CD4-positive, alpha-beta T cell treated with Interleukin-12 subunit alpha and Interleukin-12 subunit beta, for 1 hour (primary cell): Measurements from ENCODE around the gene ZNF787.
"Not testable (repeated sequence)": the region's sequence is repeated elsewhere in the genome, so short reads cannot be mapped to it uniquely, and the experiment has no call there.

Source experiments
- DNase-seq: peaks from one replicate; pipeline ENCODE4 v3.0.0-alpha.2; 2020

The ZNF787 gene

GRCh38 chr19:56121180-56122167 is at the start of gene ZNF787:
Gene ZNF787, minus strand, starts transcription at chr19:56121295. Its CDS starts 18,078 bp downstream, at chr19:56103217.
- DNase-seq, result peak; percentile 98

GRCh38 chr19:56170261-56170660 is 49.2 kb upstream of the ZNF787 start:
- DNase-seq, result no peak

GRCh38 chr19:56167064-56167578 is 46.0 kb upstream of the ZNF787 start:
- no peak for DNase-seq

GRCh38 chr19:56163097-56163496 is 42.0 kb upstream of the ZNF787 start:
- no peak for DNase-seq

- DNase-seq, result no peak
These were observed 41.2 kb upstream of the ZNF787 start for GRCh38 chr19:56162258-56162657.

GRCh38 chr19:56161534-56161933 is 40.4 kb upstream of the ZNF787 start:
- DNase-seq, result no peak

GRCh38 chr19:56159622-56160271 is 38.7 kb upstream of the ZNF787 start:
- DNase-seq, result no peak

- DNase-seq, result no peak
These were observed 38.0 kb upstream of the ZNF787 start for GRCh38 chr19:56159009-56159559.

- no peak for DNase-seq
These were observed 37.2 kb upstream of the ZNF787 start for GRCh38 chr19:56158170-56158757.

GRCh38 chr19:56156768-56157167 is 35.7 kb upstream of the ZNF787 start:
- no peak for DNase-seq

GRCh38 chr19:56155124-56155687 is 34.1 kb upstream of the ZNF787 start:
- DNase-seq, result no peak

GRCh38 chr19:56153507-56153906 is 32.4 kb upstream of the ZNF787 start:
- no peak for DNase-seq

GRCh38 chr19:56152644-56153043 is 31.5 kb upstream of the ZNF787 start:
- DNase-seq, result no peak

- no peak for DNase-seq
These were observed 29.3 kb upstream of the ZNF787 start for GRCh38 chr19:56150358-56150757.

- DNase-seq, result no peak
These were observed 28.6 kb upstream of the ZNF787 start for GRCh38 chr19:56149656-56150038.

GRCh38 chr19:56148955-56149655 is 28.0 kb upstream of the ZNF787 start:
- not testable (repeated sequence) for DNase-seq

- no peak for DNase-seq
These were observed 27.0 kb upstream of the ZNF787 start for GRCh38 chr19:56148096-56148495.

- no peak for DNase-seq
These were observed 26.2 kb upstream of the ZNF787 start for GRCh38 chr19:56147307-56147706.

- DNase-seq, result no peak
These were observed 25.8 kb upstream of the ZNF787 start for GRCh38 chr19:56146904-56147303.

GRCh38 chr19:56145698-56146097 is 24.6 kb upstream of the ZNF787 start:
- DNase-seq, result no peak

GRCh38 chr19:56144831-56145230 is 23.7 kb upstream of the ZNF787 start:
- no peak for DNase-seq

GRCh38 chr19:56144376-56144775 is 23.3 kb upstream of the ZNF787 start:
- DNase-seq, result no peak
